OCI-LY3 (cell line): ENCODE measurements around the gene LRRC74B.
"Not testable (repeated sequence)": the region's sequence is repeated elsewhere in the genome, so short reads cannot be mapped to it uniquely, and the experiment has no call there.

Source experiments
- H2AFZ ChIP-seq: fragments of 200-600, 300-600 bp; shearing (Covaris generic); 2 replicates; pipeline ENCODE4 v1.6.0; 2014; ENCODE audit warnings: antibody characterized with exemption, low read depth, low read length
- H3K27ac ChIP-seq: fragments of 200-600, 300-600 bp; sonication (generic); 2 replicates; pipeline ENCODE4 v1.5.1; 2014; ENCODE audit warnings: mild to moderate bottlenecking, low read length, moderate library complexity, mixed read lengths
- H3K27me3 ChIP-seq: fragments of 200-600, 300-600 bp; sonication (generic); 2 replicates; pipeline ENCODE4 v1.6.1; 2014; ENCODE audit warnings: low read depth, low read length, mixed read lengths
- H3K36me3 ChIP-seq: fragments of 200-600, 300-600 bp; sonication (generic); replicated peaks from 2 replicates; pipeline ENCODE3; 2014; ENCODE audit warnings: low read depth, low read length, mixed read lengths
- H3K4me1 ChIP-seq: fragments of 300-600, 200-600 bp; sonication (generic); 2 replicates; pipeline ENCODE4 v1.6.1; 2014; ENCODE audit warnings: low read length, mixed read lengths
- H3K4me2 ChIP-seq: fragments of 200-600, 300-600 bp; sonication (generic); 2 replicates; pipeline ENCODE4 v1.6.1; 2014; ENCODE audit warnings: low read length, mixed read lengths
- H3K4me3 ChIP-seq: fragments of 300-600, 200-600 bp; sonication (generic); 2 replicates; pipeline ENCODE4 v1.5.1; 2014; ENCODE audit warnings: antibody characterized with exemption, mild to moderate bottlenecking, low read length, moderate library complexity
- H3K79me2 ChIP-seq: fragments of 300-600, 200-600 bp; shearing (Covaris generic); 2 replicates; pipeline ENCODE4 v1.6.1; 2014; ENCODE audit warnings: mild to moderate bottlenecking, low read length, mixed read lengths
- H3K9ac ChIP-seq: fragments of 300-600, 200-600 bp; shearing (Covaris generic); 2 replicates; pipeline ENCODE4 v1.6.0; 2014; ENCODE audit warnings: mild to moderate bottlenecking, low read length, moderate library complexity
- H3K9me3 ChIP-seq: fragments of 200-600, 300-600 bp; shearing (Covaris generic); 2 replicates; pipeline ENCODE4 v1.6.1; 2014; ENCODE audit warnings: low read length, mixed read lengths; ENCODE audit not compliant: insufficient read depth
- H4K20me1 ChIP-seq: fragments of 200-600, 300-600 bp; sonication (generic); 2 replicates; pipeline ENCODE4 v1.6.1; 2016; ENCODE audit warnings: low read length, mixed read lengths; ENCODE audit not compliant: insufficient read depth
- EZH2phosphoT487 ChIP-seq: fragments of 200-600 bp; shearing (Covaris generic); IDR thresholded peaks from 2 replicates; pipeline ENCODE4 v1.6.1; 2018; ENCODE audit warnings: antibody characterized with exemption, mixed run types, low read depth
- TF ChIP-seq, protein P1 (sequence below): fragments of 200-600, 300-600 bp; sonication (generic); IDR thresholded peaks from 2 replicates; pipeline ENCODE4 v1.5.1; 2014; ENCODE audit warnings: antibody characterized with exemption, low read length, low read depth

LRRC74B gene

DNA sequence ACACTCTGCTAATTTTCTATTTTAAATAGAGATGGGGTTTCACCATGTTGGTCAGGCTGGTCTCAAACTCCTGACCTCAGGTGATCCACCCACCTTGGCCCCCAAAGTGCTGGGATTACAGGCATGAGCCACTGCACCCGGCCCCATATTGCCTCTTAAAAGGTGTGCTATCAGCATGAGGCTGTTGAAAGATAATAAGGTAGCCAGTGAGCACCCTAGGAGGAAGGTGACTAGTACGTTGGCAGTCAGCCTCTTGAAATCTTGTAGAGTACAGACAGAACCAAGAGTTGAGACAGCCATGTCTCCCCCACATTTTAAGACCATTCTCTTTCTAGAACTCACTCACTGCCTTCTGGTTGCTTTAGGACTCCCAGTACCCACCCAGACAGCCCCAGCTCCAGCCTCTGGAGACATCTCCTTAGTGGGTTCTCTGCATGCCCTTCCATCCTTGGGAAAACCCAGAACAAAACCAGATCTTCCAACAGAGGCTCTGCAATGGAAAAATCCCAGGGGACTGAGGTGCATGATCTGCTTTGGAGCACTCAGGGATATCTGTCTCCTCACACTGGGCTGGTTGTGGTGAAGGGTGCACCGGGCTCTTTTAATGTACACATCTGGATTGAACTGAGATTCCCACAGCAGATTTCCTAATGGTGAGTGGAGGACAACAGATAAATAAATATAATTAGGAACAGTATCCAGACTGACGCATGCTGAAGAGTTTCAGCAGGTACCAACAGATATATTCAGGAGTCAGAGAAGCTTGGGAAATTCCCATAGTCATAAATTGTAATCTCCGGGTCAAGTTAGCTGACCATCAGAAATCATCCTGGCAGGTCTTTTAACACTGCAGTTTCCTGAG lies 49.4 kb downstream of the LRRC74B start:
- H3K9ac ChIP-seq, result no peak overlapping the region
- no peaks in the 10 kb centered on the region for H3K9me3 ChIP-seq
- H3K79me2 ChIP-seq, result no peaks in the 10 kb centered on the region
- H3K27ac ChIP-seq, result no peak overlapping the region
- H3K27me3 ChIP-seq, result peaks cover 18% of the 10 kb centered on the region; the same call in 1 of the 2 replicates
- no peak overlapping the region for H3K4me2 ChIP-seq
- H2AFZ ChIP-seq, result no peak overlapping the region
- H3K36me3 ChIP-seq, result no peaks in the 10 kb centered on the region
- no peak overlapping the region for H3K4me3 ChIP-seq
- H3K4me1 ChIP-seq, result no peaks in the 10 kb centered on the region
- TF ChIP-seq EZH2phosphoT487, result no peak
- TF ChIP-seq, protein P1, sequence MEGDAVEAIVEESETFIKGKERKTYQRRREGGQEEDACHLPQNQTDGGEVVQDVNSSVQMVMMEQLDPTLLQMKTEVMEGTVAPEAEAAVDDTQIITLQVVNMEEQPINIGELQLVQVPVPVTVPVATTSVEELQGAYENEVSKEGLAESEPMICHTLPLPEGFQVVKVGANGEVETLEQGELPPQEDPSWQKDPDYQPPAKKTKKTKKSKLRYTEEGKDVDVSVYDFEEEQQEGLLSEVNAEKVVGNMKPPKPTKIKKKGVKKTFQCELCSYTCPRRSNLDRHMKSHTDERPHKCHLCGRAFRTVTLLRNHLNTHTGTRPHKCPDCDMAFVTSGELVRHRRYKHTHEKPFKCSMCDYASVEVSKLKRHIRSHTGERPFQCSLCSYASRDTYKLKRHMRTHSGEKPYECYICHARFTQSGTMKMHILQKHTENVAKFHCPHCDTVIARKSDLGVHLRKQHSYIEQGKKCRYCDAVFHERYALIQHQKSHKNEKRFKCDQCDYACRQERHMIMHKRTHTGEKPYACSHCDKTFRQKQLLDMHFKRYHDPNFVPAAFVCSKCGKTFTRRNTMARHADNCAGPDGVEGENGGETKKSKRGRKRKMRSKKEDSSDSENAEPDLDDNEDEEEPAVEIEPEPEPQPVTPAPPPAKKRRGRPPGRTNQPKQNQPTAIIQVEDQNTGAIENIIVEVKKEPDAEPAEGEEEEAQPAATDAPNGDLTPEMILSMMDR, result no peak
- no peaks in the 10 kb centered on the region for H4K20me1 ChIP-seq

DNA sequence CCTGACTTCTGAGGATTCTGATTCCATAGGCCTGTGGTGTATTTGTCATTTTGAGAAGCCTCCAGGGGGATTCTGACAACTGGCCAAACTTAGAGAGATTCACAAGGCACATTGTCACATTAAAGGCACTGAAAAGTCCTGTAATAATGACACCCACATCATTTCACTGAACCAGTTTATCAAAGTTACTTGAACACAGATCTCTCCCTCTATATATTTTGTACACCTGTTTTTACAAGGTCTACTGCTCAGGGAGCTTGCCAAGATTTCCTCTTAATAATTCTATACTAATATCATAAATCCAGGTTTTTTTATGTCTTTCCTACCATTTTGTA lies 50.0 kb downstream of the LRRC74B start:
- H3K4me3 ChIP-seq, result no peak overlapping the region
- H3K9ac ChIP-seq, result no peak overlapping the region
- H3K79me2 ChIP-seq, result no peaks in the 10 kb centered on the region
- TF ChIP-seq, protein P1, result no peak
- no peak for TF ChIP-seq EZH2phosphoT487
- H3K4me2 ChIP-seq, result no peak overlapping the region
- H3K9me3 ChIP-seq, result no peaks in the 10 kb centered on the region
- H3K36me3 ChIP-seq, result no peaks in the 10 kb centered on the region
- H3K27me3 ChIP-seq, result peaks cover 23% of the 10 kb centered on the region; the same call in 1 of the 2 replicates
- H3K4me1 ChIP-seq, result no peaks in the 10 kb centered on the region
- no peak overlapping the region for H2AFZ ChIP-seq
- no peak overlapping the region for H3K27ac ChIP-seq
- no peaks in the 10 kb centered on the region for H4K20me1 ChIP-seq

- H4K20me1 ChIP-seq, H2AFZ ChIP-seq, H3K27ac ChIP-seq, H3K79me2 ChIP-seq, H3K4me3 ChIP-seq, H3K4me2 ChIP-seq, H3K9ac ChIP-seq, H3K9me3 ChIP-seq, H3K4me1 ChIP-seq, H3K36me3 ChIP-seq: not testable (repeated sequence)
- peaks cover 29% of the 10 kb centered on the region; the same call in 1 of the 2 replicates for H3K27me3 ChIP-seq
Measured at GRCh38 chr22:21096878-21097277, 51.1 kb downstream of the LRRC74B start.

DNA sequence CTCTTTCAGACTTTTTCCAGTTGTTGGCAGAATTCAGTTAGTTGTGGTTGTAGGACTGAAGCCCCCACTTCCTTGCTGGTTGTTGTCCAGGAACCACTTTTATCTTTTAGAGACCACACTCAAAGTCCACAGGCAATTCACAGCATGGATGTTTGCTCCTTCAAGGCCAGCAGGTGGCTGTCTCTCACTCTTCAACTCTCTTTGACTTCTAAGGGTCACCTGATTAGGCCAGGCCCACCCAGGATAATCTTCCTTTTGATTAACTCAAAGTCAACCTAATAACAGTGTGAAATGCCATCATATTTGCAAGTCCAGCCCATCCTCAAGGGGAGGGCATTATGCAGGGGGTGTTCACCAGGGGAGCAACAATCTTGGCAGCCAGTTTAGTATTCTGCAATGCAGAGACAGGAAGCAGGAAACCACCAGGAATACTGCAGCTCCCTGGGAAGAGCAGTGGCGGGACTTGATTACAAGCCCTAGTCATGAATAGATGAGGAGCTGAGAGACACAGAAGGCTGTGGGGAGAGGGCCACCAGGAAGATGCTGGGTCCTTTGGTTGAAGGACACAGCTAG lies 52.4 kb downstream of the LRRC74B start:
- H3K9ac ChIP-seq, result no peak overlapping the region
- no peak overlapping the region for H3K4me2 ChIP-seq
- no peak overlapping the region for H2AFZ ChIP-seq
- H3K4me1 ChIP-seq, result 0 out of 2 replicates have a peak, but pooled peaks cover 2% of the 10 kb centered on the region
- peaks cover 33% of the 10 kb centered on the region; the same call in 1 of the 2 replicates for H3K27me3 ChIP-seq
- no peaks in the 10 kb centered on the region for H3K36me3 ChIP-seq
- no peak overlapping the region for H3K4me3 ChIP-seq
- TF ChIP-seq, protein P1, result peak; percentile 36
- TF ChIP-seq EZH2phosphoT487, result no peak
- H3K79me2 ChIP-seq, result no peaks in the 10 kb centered on the region
- no peaks in the 10 kb centered on the region for H3K9me3 ChIP-seq
- H4K20me1 ChIP-seq, result no peaks in the 10 kb centered on the region
- H3K27ac ChIP-seq, result no peak overlapping the region
